Panc1 (cell line): ENCODE results near the gene SF3B1. TPM values are rescaled to one million over a fixed set of nuclear protein-coding genes. Genes with fewer than 3 reads are reported as not detected.

Source experiments
- ATAC-seq: fragments of 200-7000 bp; cut with Tn5 transposase; 2 replicates; pipeline ENCODE4 v1.9.1; 2020; ENCODE audit warnings: mild to moderate bottlenecking, moderate library complexity
- BruUV-seq: library from RNA; stranded (reverse); fragments of 400-500 nt; replicated peaks from 2 replicates; lab custom pipeline; 2021; lab: Mats Ljungman, UMichigan
- CTCF ChIA-PET: fragments of 300-600 bp; sonication (Branson Sonifier 250); formaldehyde crosslinking; loops from one replicate; lab custom pipeline; 2022; ENCODE audit warnings: antibody characterized with exemption; lab: Charles Lee
- POLR2A ChIA-PET: fragments of 300-600 bp; sonication (Branson Sonifier 250); formaldehyde crosslinking; loops from one replicate; lab custom pipeline; 2022; ENCODE audit warnings: antibody characterized with exemption; lab: Charles Lee
- DNase-seq: peaks from one replicate; pipeline ENCODE4 v3.0.0-alpha.2; 2010; ENCODE audit warnings: low read depth, low spot score
- H3K27ac ChIP-seq: 2 replicates; pipeline ENCODE4 v1.5.1; 2011; ENCODE audit warnings: mild to moderate bottlenecking, low read length, inconsistent platforms
- H3K27me3 ChIP-seq: fragments of 200-500 bp; sonication (Bioruptor generic); 2 replicates; pipeline ENCODE4 v1.6.0; 2014; ENCODE audit warnings: low read length, inconsistent platforms; ENCODE audit not compliant: control insufficient read depth, insufficient read depth
- H3K36me3 ChIP-seq: fragments of 200-500 bp; sonication (Bioruptor generic); 2 replicates; pipeline ENCODE4 v1.5.1; 2014; ENCODE audit warnings: inconsistent platforms, mild to moderate bottlenecking, low read length, moderate library complexity; ENCODE audit not compliant: control insufficient read depth, insufficient read depth
- H3K4me1 ChIP-seq: 2 replicates; pipeline ENCODE4 v1.5.1; 2011; ENCODE audit warnings: inconsistent platforms, mild to moderate bottlenecking, low read length, moderate library complexity; ENCODE audit not compliant: control insufficient read depth, insufficient read depth
- H3K4me3 ChIP-seq, 2 experiments: 2 replicates each; pipeline ENCODE4 v1.5.1; 2011 to 2012; ENCODE audit warnings: low read depth in 2 of 2, low read length in 2 of 2, mild to moderate bottlenecking in 2 of 2, inconsistent platforms in 1 of 2, moderate library complexity in 1 of 2
- H3K9me3 ChIP-seq: fragments of 200-500 bp; sonication (Bioruptor generic); 2 replicates; pipeline ENCODE4 v1.5.1; 2014; ENCODE audit warnings: low read depth, mild to moderate bottlenecking, inconsistent platforms, low read length, moderate library complexity; ENCODE audit not compliant: control insufficient read depth, insufficient read depth
- CTCF ChIP-seq: fragments of 450-650 bp; IDR thresholded peaks from 2 replicates; pipeline ENCODE4 v1.5.1; 2017; ENCODE audit warnings: mild to moderate bottlenecking
- POLR2AphosphoS5 ChIP-seq: IDR thresholded peaks from 2 replicates; pipeline ENCODE4 v1.6.1; 2012; ENCODE audit warnings: mild to moderate bottlenecking, low read depth, low read length, moderate library complexity
- REST ChIP-seq, 2 experiments: IDR thresholded peaks; 2 replicates each; pipeline ENCODE4 v1.6.1; 2011 to 2012; ENCODE audit warnings: low read depth in 2 of 2, control low read depth in 1 of 2, low read length in 1 of 2, mild to moderate bottlenecking in 1 of 2, moderate library complexity in 1 of 2; ENCODE audit not compliant: insufficient read depth in 1 of 2
- SIN3A ChIP-seq: IDR thresholded peaks from 2 replicates; pipeline ENCODE4 v1.6.1; 2012; ENCODE audit warnings: low read depth, mild to moderate bottlenecking, low read length, moderate library complexity, borderline replicate concordance; ENCODE audit not compliant: insufficient read depth
- TCF7L2 ChIP-seq: IDR thresholded peaks from 2 replicates; pipeline ENCODE4 v1.6.1; 2011; ENCODE audit warnings: mild to moderate bottlenecking, low read depth, low read length, inconsistent platforms
- in situ Hi-C: cut with HindIII; loops from 2 replicates; pipeline ENCODE4 v1.10.0; 2016; ENCODE audit warnings: low sequenced_read_pairs, low pct_unique_long_range_greater_than_20kb
- intact Hi-C: fragments of 100-400 bp; cut with micrococcal nuclease; formaldehyde crosslinking; loops from one replicate; pipeline ENCODE4 v1.10.0; 2022; ENCODE audit not compliant: unreplicated experiment
- total RNA-seq: library from RNA; stranded (reverse); gene quantifications from one replicate; pipeline ENCODE4 v1.2.1, GENCODE V29; 2021; ENCODE audit not compliant: unreplicated experiment

Gene SF3B1
- total RNA-seq, 1 experiment from 2014 or later: 275 TPM

- no peaks in the 10 kb centered on the region for H3K9me3 ChIP-seq
- TF ChIP-seq REST (IDR thresholded peaks at IDR 0.05; ENCODE audit: insufficient read depth in 1 of 2, low read depth in 2 of 2, low read length in 1 of 2) (no peak), POLR2AphosphoS5 (no peak), SIN3A (no peak)
Measured at GRCh38 chr2:197398913-197399312, 35.9 kb downstream of the SF3B1 start.

GRCh38 chr2:197391220-197391717 lies 43.6 kb downstream of the SF3B1 start:
- no peak for DNase-seq
- ChIA-PET POLR2A (no interaction called here), CTCF (no interaction called here)
- H3K4me1 ChIP-seq: no peaks in the 10 kb centered on the region
- H3K27me3 ChIP-seq: no peaks in the 10 kb centered on the region
- intact Hi-C loops (no loop called here), in situ Hi-C loops (no loop called here)
- no peak for TF ChIP-seq REST (IDR thresholded peaks at IDR 0.05; ENCODE audit: insufficient read depth in 1 of 2, low read depth in 2 of 2, low read length in 1 of 2)
- TF ChIP-seq SIN3A: no peak
- no peak for TF ChIP-seq CTCF
- TF ChIP-seq POLR2AphosphoS5: no peak
- TF ChIP-seq TCF7L2: no peak
- ATAC-seq: no peak
- H3K27ac ChIP-seq: no peak overlapping the region
- no peaks in the 10 kb centered on the region for H3K9me3 ChIP-seq
- BruUV-seq: no TSS peak
- H3K36me3 ChIP-seq: peaks cover 27% of the 10 kb centered on the region
- no peak overlapping the region for H3K4me3 ChIP-seq

More at GRCh38 chr2:197398913-197399312, 35.9 kb downstream of the SF3B1 start:
- intact Hi-C loops (no loop called here), in situ Hi-C loops (no loop called here)
- no peak for ATAC-seq
- Histone ChIP-seq H3K27ac (no peak overlapping the region), H3K4me1 (no peaks in the 10 kb centered on the region), H3K4me3 (no peak overlapping the region), H3K27me3 (no peaks in the 10 kb centered on the region), H3K36me3 (peaks cover 89% of the 10 kb centered on the region)
- no peak for DNase-seq
- no TSS peak for BruUV-seq
- ChIA-PET POLR2A (no interaction called here), CTCF (no interaction called here)
